Measurements from ENCODE around the gene CYP4F11.
A peak's percentile ranks its signal among the peaks of the same experiment; 100 is the strongest.
"Not testable (repeated sequence)": the region's sequence is repeated elsewhere in the genome, so short reads cannot be mapped to it uniquely, and the experiment has no call there.

CYP4F11 gene

GRCh38 chr19:15873771-15874170 is 60.6 kb downstream of the CYP4F11 start:
- not testable (repeated sequence) for DNase-seq

- no peak for DNase-seq
These were observed 62.8 kb downstream of the CYP4F11 start for GRCh38 chr19:15871570-15871969.

DNA sequence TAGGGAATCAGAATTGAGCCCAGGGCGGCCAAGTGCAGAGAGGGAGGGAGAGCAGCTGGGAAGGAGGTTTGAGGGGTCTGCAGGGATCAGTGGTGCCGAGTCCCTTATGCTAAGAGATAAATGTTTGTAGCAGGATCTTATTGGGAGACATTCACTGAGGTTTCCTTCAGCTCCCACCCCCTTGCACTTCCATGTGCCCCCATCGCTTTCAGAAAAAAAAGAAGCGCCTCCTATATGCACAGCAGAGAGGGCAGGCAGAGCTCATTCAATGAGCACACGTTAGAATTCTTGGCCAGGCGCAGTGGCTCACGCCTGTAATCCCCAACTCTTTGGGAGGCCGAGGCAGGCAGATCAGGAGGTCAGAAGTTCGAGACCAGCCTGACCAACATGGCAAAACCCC is 64.5 kb downstream of the CYP4F11 start:
- DNase-seq = no peak

GRCh38 chr19:15869109-15869555 is 65.2 kb downstream of the CYP4F11 start:
- DNase-seq = peak; percentile 26

GRCh38 chr19:15866636-15867035 is 67.7 kb downstream of the CYP4F11 start:
- DNase-seq = no peak

DNA sequence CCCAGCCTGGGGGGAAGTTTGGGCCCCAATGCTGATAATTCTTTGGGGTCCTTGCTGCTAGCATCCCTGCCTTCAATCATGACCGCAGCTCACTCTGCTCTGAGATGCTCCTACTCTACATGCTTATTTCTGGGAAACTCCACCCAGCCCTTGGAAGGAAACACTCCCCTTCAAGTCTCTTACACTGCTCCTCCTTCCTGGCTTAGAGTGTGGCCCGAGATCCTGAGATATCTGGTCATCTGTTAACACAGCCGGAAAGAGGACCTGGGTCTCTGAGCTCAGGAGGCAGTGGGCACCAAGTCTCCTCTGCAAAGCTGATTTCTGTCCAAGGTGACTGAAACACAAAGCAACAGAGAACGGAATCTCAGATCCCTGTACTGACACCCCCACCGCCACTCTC is 69.5 kb downstream of the CYP4F11 start:
- no peak for DNase-seq

- no peak for DNase-seq
These were observed 71.1 kb downstream of the CYP4F11 start for GRCh38 chr19:15863272-15863671.

DNA sequence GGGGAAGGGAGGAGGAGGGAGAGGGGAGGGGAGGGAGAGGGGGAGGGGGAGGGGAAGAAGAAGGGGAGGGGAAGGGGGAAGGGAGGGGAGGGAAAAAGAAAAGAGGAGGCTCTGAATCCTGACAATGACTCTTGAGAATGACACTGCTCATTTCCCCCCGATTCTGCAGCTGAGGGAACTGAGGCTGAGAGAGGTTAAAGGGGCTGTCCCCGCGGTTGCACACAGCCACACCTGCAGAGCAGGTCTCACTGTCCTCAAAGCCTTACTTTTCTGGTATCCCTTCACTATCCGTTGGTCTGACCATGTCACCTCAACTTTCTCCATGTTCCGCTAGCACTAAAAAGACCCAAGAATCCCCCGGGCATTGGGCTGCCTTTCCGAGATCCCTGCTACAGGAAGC is 71.9 kb downstream of the CYP4F11 start:
- DNase-seq = no peak

Measured in EL (cell line).